Astrocyte (in vitro differentiated cells and primary cell): Measurements from ENCODE around the gene SNX24.

Experiments
- EZH2 ChIP-seq: IDR thresholded peaks from 2 replicates; pipeline ENCODE4 v1.6.1; 2012; ENCODE audit warnings: mild to moderate bottlenecking, low read length, inconsistent platforms; ENCODE audit not compliant: insufficient read depth
- TF ChIP-seq, protein P1 (sequence below): IDR thresholded peaks from 2 replicates; pipeline ENCODE4 v1.5.1; 2011; ENCODE audit warnings: low read depth, mild to moderate bottlenecking, inconsistent platforms, low read length, moderate library complexity; ENCODE audit not compliant: insufficient read depth

DNA sequence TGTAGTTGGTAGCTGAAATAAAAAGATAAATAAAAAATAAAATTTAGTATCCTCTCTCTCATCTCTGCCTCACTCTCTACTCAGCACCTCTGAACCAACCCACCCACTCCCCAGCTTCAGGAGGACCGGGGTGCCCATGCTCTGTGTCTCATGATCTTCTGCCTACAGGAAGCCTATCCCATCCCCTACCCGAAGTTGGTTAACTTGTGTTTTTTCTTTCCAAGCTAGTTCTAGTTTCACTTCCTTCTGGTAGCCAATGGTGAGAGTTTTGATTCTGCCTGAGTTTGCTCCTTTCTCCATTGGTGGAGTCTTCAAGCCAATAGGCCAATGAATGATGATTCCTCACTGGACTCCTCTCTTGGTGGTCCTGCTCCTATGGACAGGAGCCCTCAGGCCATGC is 32.1 kb downstream of the SNX24 start:
- no peak for TF ChIP-seq EZH2
- TF ChIP-seq, protein P1, sequence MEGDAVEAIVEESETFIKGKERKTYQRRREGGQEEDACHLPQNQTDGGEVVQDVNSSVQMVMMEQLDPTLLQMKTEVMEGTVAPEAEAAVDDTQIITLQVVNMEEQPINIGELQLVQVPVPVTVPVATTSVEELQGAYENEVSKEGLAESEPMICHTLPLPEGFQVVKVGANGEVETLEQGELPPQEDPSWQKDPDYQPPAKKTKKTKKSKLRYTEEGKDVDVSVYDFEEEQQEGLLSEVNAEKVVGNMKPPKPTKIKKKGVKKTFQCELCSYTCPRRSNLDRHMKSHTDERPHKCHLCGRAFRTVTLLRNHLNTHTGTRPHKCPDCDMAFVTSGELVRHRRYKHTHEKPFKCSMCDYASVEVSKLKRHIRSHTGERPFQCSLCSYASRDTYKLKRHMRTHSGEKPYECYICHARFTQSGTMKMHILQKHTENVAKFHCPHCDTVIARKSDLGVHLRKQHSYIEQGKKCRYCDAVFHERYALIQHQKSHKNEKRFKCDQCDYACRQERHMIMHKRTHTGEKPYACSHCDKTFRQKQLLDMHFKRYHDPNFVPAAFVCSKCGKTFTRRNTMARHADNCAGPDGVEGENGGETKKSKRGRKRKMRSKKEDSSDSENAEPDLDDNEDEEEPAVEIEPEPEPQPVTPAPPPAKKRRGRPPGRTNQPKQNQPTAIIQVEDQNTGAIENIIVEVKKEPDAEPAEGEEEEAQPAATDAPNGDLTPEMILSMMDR: no peak
